HL-60 (cell line): Measurements from ENCODE around the gene PDE11A.

Experiments used
- DNase-seq, 2 experiments: peaks; one replicate each; pipeline ENCODE4 v3.0.0-alpha.2; 2010 to 2020; ENCODE audit warnings: low read depth in 1 of 2, low spot score in 1 of 2
- H3K27ac ChIP-seq: fragments of 250-450 bp; sonication (Bioruptor Pico); replicated peaks from 2 replicates; pipeline ENCODE4 v1.5.1; 2020; ENCODE audit warnings: mild to moderate bottlenecking, moderate library complexity
- H3K27me3 ChIP-seq: fragments of 250-450 bp; sonication (Bioruptor Pico); 2 replicates; pipeline ENCODE4 v1.5.1; 2021; ENCODE audit warnings: mild to moderate bottlenecking, moderate library complexity; ENCODE audit not compliant: insufficient read depth, poor library complexity, severe bottlenecking
- H3K4me3 ChIP-seq: replicated peaks from 2 replicates; pipeline ENCODE4 v1.5.1; 2011; ENCODE audit warnings: mild to moderate bottlenecking, control low read depth, low read length; ENCODE audit not compliant: insufficient read depth
- CTCF ChIP-seq: IDR thresholded peaks from one replicate; pipeline ENCODE4 v1.5.1; 2011; ENCODE audit warnings: low read length, control low read depth, inconsistent platforms; ENCODE audit not compliant: insufficient read depth
- GABPA ChIP-seq: IDR thresholded peaks from 2 replicates; pipeline ENCODE4 v1.6.1; 2012; ENCODE audit warnings: low read depth
- POLR2AphosphoS5 ChIP-seq: IDR thresholded peaks from 2 replicates; pipeline ENCODE4 v1.6.1; 2012; ENCODE audit warnings: low read depth
- REST ChIP-seq: IDR thresholded peaks from 2 replicates; pipeline ENCODE4 v1.6.1; 2012; ENCODE audit warnings: low read depth; ENCODE audit not compliant: insufficient replicate concordance
- SPI1 ChIP-seq: IDR thresholded peaks from 2 replicates; pipeline ENCODE4 v1.6.1; 2012; ENCODE audit warnings: low read depth, mild to moderate bottlenecking, borderline replicate concordance

Gene PDE11A

GRCh38 chr2:178009813-178010212 lies 62.8 kb downstream of the PDE11A start:
- TF ChIP-seq POLR2AphosphoS5, result no peak
- TF ChIP-seq SPI1, result no peak
- Histone ChIP-seq H3K4me3 (no peak overlapping the region), H3K27ac (no peak overlapping the region), H3K27me3 (peaks cover 7% of the 10 kb centered on the region)
- no peak for DNase-seq

GRCh38 chr2:178008636-178009289 lies 63.8 kb downstream of the PDE11A start:
- Histone ChIP-seq H3K27me3 (peaks cover 7% of the 10 kb centered on the region), H3K27ac (no peak overlapping the region), H3K4me3 (no peak overlapping the region)
- TF ChIP-seq CTCF, result no peak
- TF ChIP-seq REST, result no peak
- no peak for TF ChIP-seq GABPA
- TF ChIP-seq SPI1, result no peak
- no peak for TF ChIP-seq POLR2AphosphoS5
- DNase-seq, result no peak

- DNase-seq, result no peak
- TF ChIP-seq CTCF (no peak), POLR2AphosphoS5 (no peak), GABPA (no peak), SPI1 (no peak), REST (no peak)
- no peak overlapping the region for H3K27ac ChIP-seq
- peaks cover 6% of the 10 kb centered on the region for H3K27me3 ChIP-seq
- H3K4me3 ChIP-seq, result no peak overlapping the region
Measured at GRCh38 chr2:178006710-178007109, 65.9 kb downstream of the PDE11A start.

GRCh38 chr2:178005756-178006155 lies 66.8 kb downstream of the PDE11A start:
- peaks cover 6% of the 10 kb centered on the region for H3K27me3 ChIP-seq
- no peak overlapping the region for H3K4me3 ChIP-seq
- no peak overlapping the region for H3K27ac ChIP-seq
- DNase-seq, result no peak
- no peak for TF ChIP-seq REST
- TF ChIP-seq SPI1, result no peak
- TF ChIP-seq CTCF, result no peak
- TF ChIP-seq POLR2AphosphoS5, result no peak
- no peak for TF ChIP-seq GABPA
